WTC11 (cell line): ENCODE results near the gene UBP1.

Experiments used
- SP1 ChIP-seq: sonication (generic); formaldehyde crosslinking; conservative IDR thresholded peaks from 2 replicates; pipeline ENCODE4 v1.8.1; 2022; ENCODE audit warnings: missing genetic modification reagents
- TF ChIP-seq, protein P1 (sequence below): fragments of 200-600 bp; IDR thresholded peaks from 2 replicates; pipeline ENCODE4 v1.8.0; 2022; ENCODE audit warnings: antibody characterized with exemption
- TF ChIP-seq, protein P2 (sequence below): sonication (generic); formaldehyde crosslinking; conservative IDR thresholded peaks from 2 replicates; pipeline ENCODE4 v1.8.1; 2022; ENCODE audit warnings: mild to moderate bottlenecking, missing genetic modification reagents
- TF ChIP-seq, protein P3 (sequence below): sonication (generic); formaldehyde crosslinking; IDR thresholded peaks from 2 replicates; pipeline ENCODE4 v1.8.0; 2022; ENCODE audit warnings: mild to moderate bottlenecking, missing genetic modification reagents

DNA sequence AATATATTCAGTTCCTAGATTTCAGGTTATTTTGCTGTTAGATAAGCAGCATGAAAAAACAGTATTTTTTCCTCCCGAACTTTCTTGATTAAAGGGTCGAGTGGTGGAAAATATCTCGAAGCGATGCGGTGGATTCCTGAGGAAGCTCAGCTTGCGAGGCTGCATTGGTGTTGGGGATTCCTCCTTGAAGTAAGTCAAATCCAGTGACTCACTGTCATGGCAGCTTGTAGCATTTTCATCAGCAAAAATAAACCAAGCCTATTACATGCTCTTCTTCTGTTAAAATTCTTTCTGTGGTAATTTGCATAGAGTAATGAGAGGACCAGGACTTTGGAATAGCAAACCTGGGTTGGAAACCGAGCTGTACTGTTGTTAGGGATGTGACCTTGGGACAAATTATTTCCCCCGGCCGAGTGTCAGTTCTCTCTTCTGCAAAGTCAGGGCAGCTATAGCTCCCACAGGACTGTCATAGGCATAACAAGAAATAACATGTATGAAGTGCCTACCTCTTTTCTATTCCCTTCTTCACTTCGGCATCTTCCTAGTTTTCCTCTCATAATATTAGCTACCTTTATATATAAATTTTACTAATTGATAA is 75.6 kb downstream of the UBP1 start:
- TF ChIP-seq, protein P1, sequence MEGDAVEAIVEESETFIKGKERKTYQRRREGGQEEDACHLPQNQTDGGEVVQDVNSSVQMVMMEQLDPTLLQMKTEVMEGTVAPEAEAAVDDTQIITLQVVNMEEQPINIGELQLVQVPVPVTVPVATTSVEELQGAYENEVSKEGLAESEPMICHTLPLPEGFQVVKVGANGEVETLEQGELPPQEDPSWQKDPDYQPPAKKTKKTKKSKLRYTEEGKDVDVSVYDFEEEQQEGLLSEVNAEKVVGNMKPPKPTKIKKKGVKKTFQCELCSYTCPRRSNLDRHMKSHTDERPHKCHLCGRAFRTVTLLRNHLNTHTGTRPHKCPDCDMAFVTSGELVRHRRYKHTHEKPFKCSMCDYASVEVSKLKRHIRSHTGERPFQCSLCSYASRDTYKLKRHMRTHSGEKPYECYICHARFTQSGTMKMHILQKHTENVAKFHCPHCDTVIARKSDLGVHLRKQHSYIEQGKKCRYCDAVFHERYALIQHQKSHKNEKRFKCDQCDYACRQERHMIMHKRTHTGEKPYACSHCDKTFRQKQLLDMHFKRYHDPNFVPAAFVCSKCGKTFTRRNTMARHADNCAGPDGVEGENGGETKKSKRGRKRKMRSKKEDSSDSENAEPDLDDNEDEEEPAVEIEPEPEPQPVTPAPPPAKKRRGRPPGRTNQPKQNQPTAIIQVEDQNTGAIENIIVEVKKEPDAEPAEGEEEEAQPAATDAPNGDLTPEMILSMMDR: no peak
- TF ChIP-seq, protein P2, sequence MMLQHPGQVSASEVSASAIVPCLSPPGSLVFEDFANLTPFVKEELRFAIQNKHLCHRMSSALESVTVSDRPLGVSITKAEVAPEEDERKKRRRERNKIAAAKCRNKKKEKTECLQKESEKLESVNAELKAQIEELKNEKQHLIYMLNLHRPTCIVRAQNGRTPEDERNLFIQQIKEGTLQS (CRISPR knock-in tag): no peak
- TF ChIP-seq, protein P3, sequence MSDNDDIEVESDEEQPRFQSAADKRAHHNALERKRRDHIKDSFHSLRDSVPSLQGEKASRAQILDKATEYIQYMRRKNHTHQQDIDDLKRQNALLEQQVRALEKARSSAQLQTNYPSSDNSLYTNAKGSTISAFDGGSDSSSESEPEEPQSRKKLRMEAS (CRISPR knock-in tag): no peak
- TF ChIP-seq SP1 (CRISPR knock-in tag): no peak
